CD4-positive, alpha-beta T cell treated with Interleukin-1 beta for 1 hour (primary cell): ENCODE measurements around the gene PDE7B.

Experiments
- DNase-seq, 2 donors: peaks; one replicate each; pipeline ENCODE4 v3.0.0-alpha.2; 2020 to 2022

Gene PDE7B

DNA sequence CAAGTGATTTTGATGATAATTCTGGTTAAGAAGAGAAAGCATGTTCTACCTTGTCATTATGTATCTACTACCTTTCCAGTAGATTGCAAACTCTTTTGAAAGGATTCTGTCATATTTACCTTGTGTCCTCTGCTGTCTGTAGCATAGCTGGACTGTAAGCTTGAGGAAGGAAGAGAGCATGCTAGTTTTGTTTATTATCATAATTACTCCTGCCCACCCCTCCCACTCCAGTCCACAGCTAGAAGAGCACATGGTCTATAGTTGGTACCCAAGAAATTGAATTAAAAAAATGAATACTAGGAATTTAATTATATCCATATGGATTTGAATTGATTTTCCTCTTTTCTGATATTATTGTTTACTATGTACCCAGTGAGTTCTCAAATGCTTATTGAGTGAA is 40.2 kb downstream of the PDE7B start:
- DNase-seq: no peak

DNA sequence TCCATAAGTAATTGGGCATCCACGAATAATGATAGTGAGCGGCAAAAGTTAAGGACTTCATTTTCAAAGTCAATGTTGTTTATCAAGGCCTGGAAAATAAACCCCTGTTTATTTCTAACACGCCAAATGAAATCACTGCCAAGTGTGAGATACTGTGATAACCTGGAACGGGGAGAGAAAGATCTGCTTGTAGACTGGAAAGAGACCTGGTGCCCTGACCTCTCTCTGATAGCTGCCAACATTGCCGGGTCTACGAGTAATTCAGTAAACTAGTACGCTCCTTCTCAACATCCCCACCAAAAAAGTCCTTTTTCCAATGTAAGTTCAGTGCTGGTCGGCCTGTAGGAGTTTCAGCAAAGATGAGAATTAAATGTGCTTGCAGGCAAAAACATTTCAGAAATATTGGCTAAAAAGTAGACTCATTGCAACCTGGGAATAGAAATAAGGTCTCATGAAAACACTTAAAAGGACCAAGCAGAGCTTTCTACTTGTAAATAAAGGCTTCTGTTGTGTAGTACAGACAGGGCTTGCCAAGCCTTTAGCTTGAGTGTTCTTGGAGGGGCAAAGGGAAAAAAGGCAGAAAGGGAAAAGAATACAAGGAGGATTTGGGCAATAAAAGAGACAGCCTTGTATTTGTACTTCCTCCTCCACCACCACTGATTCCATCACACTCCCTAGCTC is 43.9 kb downstream of the PDE7B start:
- no peak for DNase-seq

DNA sequence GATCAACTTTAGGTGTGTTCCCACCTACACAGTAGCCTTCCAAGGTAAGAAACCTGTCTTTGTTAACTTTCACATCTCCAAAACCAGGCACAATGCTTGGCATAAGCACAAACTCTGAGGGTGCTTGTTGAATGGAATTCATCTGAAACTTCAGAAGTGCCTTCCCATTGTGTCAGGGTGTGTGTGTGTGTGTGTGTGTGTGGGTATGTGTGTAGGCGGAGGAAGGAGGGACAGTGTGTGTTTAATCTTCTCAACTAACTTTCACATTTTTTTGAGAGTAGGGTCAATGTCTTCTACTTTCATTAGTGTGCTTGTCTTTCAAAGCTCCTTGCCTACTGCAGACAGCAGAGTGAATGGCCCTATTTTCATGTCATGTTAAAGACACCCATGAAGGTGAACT is 45.6 kb downstream of the PDE7B start:
- DNase-seq: no peak

DNA sequence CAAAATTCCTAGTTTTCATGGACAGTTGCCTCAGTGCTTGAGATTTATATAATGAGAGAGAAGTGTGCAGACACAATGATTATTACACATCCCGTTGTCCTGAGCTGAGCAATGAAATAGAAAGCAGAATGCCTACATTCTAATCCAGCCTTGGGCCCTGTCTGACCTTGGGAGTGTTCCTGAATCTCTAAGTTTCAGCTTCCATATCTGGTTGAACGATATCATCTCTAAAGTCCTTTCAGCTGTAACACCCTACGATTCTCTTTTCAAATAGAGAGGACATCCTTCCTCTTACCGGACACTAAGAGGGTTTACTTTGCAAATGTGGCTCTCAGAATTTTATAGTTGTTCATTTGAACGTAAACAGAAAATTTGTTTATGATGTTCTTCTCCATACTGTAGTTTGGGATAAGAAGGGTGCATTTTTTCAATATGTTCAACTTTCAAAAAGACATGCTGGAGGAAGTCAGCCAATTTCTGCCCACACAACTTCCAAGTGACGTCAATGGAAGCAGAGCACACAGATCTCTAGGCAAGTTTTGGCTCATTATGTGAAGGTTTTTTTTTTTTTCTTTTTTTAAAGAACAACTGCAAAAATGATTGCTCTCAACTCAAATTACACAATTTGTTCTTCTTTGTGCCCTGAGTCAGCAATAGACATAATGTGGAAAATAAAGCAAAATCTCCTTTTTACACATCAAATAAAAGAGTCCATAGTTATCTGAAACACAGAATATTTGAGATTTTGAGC is 50.4 kb downstream of the PDE7B start:
- DNase-seq: no peak

DNA sequence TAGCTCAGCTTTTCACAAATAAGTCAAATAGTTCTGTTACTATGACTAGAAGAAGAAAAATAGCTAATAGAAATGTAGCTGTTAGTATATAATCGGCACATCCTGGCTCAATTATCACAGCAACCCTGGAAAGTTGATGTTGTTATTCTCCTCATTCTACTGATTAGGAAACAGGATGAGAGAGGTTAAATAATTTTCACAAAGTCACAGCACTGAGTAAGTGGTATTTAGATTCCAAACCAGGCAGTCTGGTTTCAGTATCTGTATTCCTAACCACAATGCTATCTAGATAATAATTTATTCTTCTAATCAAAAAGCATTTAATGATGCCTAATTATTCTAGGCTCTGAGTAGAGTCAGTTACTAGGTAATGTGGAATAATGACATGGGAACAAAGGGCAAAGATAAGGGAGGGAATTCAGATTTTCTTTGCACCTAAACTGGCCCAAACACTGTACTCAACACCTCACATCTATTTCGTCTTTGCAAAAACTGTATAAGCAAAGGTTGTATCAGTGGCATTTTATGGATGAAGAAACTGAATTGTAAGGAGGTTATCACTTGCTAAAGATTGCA is 51.3 kb downstream of the PDE7B start:
- no peak for DNase-seq

DNA sequence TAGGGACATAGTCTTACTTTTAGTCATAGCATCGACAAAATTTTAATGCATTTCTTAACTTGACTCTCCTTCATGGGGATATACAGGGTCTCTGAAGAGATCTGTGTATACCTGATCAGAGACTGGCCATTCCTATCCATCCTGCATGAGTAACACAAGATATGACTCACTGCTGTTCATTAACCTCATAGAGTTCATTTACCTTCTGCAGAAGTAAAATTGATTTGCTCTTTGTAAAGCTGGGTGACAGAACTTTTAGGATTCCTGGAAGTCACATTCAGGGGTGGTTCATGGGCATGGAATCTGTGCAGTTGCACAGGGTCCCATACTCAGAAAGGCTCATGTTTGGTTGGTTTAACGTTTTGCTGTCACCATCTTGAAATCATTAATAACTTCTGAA is 53.2 kb downstream of the PDE7B start:
- no peak for DNase-seq

DNA sequence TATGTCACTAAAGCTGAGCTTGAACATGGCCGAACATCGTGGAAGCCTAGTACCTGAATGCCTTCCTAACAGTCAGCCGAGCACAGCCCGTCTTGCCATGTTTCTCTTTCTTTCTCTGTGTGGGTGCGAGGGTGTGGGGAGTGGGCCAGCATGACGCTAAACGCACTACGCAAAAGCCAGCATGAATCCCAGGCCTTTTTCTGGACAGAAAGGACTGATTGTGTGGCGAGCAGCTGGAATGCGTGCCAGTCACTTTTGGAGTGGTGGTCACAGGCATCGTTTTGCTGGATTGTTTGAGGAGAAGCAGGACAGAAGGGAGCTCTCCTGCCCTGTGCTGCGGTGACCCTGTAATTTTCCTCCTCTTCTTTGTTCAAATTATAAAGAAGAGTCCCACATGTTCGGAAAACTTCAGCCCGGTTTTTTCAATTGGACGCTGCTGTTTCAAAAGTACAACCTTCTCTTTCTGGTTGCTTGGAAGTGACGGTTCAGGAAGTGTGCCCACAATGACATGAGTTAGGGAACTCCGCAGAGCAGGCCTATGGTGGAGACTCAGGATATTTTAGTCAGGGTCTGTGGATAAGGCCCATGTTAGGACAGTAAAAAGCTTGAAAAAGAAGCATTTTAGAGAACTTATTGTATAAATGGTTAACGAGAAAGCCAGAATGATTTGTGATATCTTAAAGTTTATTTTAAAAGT is 54.3 kb downstream of the PDE7B start:
- no peak for DNase-seq

DNA sequence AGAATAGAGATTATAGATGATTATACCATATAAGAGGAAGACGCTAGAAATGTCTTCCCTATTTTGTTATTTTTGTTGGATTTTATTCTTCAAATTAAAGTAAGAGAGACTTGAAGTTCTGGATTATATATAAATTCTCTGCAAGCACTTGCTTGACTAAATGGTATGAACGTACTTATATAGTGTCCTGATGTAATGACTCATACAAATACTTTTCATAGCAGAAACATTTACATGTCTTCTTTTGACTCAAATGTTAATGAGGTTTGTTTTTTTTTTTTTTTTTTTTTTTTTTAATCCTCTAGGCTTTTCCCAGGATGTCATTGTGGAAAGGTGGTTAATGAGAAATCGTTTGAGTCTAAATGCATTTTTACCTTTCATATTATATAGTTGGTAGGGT is 55.0 kb downstream of the PDE7B start:
- no peak for DNase-seq

DNA sequence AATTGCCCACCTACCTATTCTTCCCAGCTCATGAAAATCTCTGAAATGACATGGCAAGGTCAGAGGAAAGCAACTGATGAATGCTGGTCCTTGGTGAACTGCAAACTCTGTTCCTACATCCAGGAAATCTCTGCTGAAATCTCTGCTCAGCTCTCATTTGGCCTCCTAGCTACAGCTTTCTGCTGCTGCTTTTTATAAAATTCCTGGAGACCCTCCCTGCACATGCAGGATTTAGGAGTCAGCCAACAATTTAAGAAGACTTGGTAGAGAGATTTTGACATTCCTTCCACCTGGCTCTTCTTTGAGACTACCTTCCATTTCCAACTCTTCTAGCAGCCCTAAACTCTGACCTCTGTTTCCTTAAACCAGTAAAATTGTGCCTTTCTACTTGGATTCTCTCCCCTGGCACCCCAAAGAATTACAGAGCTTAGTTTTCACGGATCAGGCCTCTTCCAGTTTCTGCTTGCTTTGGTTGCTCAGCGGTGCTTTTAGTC is 55.5 kb downstream of the PDE7B start:
- DNase-seq: no peak

DNA sequence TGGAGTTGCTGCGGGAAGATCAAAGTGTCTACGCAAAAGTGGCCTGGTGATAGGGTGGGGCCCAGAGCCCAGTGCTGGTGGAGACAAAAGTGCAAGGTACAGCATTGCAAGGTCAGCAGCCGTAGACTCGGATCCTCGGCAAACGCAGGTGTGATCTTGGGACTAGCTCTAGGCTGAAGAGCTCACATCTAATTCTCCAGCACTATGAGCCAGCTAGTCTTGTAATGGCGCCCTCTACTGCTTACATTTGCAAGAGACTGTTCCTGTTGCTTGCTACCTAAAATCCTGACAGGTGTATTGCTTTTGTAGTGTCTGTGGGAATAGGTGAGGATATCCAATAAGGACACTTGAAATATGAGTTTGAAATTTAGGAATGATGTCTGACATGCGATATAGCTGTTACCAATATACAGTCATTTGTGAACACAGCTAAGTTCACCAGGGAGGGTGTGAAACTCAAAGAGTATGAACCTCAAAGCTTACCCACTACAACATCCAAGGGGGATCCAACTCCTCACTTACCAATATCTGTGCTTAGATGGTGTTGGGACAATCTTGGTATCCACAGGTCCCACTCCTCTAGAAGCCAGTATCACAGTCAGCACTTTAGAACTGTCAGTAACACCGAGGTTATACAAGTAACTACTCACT is 58.4 kb downstream of the PDE7B start:
- peak; percentile 59 to 76 for DNase-seq

DNA sequence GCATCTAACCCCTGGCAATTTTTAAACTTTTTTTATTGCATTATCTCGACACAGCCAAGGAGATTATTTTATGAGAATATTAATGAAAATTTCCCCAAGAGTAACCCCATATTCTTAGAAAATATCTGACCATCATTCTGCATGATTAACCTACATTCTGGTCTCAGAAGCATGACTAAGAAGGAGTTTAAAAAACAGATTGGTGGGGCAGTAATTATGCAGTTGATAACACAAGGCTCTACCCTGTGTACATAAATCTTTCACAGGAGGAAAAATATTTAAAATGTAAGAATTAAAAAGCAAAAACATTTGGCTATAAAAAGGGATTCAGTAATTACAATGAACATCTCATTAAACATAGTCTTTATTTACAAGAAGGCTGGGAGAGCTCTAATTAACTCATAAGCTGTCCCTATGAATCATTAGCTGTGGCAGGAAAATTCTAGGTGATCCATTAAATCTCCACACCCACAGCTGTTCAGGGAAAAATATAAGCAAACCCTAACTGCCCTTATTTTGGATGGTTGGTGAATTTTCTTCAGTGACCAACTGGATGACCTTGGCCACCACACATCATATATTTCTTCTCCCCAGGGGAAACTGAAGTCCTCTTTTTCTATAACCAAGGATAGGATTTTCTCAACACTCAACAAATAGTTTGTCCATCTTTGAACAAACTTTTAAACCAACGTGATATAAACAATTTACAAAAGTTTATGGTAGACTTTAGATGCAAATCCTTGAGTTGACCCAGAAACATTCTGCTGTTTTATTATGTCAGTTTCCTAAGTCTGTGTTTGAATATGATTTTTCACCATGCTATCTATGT is 59.5 kb downstream of the PDE7B start:
- DNase-seq: no peak

DNA sequence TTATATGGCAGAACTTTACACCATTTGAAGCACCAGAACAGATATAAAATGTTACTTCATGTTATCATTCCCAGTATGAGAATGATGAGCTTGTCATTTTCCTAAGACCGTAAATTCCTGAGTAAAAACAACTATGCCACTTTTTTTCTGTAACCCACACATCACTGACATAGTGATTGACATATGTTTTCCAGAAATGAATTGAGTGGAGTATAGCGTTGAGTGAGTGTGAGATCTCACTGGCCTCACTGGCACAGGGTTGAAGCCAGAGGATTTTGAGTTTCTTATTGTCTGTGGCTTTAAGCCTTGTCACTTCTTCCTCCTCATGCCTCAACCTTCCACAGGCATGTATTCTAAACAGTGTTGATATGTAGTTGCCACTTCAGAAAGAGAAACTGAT is 62.3 kb downstream of the PDE7B start:
- DNase-seq: no peak

DNA sequence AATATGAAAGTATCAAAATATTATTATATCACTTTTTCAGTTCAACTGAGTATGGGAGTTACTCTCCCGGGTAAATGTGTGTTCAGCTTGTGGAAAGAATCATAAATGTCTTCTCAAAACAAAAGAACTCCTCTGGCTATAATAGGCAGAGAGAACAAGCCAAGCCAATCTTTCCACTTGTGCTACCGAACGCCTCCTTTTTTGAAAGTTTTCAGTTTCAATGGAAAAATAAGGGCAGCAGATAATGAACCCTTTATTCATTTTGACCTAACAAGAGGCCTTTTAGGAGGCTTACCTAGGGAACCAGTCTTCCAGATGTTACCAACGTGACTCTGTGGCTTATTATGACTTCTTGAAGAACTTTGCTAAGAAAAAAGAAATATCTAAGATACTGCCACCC is 67.5 kb downstream of the PDE7B start:
- DNase-seq: no peak

DNA sequence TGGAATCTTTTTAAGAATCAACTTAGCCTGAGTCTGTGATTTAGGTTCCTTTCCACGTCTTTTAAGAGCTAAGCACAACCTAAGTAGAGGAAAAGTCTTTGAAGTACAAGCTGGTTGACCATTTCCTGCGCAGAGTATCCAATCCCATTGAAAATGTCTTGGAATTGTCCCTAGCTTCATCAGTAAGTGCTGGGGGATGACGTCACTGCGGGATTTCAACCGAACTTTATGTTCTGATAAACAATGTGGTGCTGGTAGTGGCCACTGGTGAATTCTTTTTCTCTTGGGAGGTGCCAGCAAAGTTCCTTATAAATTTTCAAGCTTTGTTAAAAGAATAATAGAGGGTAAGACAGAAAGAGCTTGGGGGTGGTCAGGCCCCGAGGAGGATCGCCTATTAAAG is 69.2 kb downstream of the PDE7B start:
- DNase-seq: no peak

DNA sequence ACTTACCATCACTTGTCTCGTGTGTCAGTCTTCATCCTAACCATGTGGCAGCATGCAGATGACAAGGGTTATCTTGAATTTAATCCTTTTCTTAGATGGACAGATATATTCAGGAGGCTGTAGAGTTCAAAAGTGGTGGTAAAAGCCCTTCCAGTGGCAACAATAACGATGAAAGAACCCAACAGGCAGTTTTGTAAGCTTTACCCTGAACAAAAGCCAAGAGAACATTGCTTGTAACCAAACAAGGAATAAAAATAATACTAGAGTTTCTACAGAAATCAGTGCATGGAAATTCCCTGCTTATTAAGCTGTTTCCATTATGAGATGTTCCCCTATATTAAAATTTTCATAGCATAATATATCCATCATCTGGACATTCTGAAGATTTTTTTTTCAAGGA is 69.7 kb downstream of the PDE7B start:
- DNase-seq: no peak

DNA sequence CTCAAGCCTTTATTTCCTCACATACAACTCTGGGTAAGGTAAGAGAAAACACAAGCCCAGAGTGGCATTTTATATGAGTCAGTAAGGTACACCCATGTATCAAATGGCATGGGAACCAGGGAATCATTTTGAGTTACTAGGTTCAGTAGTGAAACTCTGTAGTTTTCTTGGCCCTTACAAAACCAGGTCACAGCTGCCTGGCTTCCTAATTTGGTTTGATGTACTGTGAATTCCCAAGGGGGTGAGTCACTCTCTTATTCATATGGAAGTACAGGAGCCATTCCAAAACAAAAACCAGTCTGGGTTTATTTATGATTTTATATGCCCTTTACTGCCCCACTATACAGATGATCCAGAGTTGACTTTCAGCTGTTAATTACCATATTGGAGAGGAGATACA is 70.7 kb downstream of the PDE7B start:
- DNase-seq: no peak

DNA sequence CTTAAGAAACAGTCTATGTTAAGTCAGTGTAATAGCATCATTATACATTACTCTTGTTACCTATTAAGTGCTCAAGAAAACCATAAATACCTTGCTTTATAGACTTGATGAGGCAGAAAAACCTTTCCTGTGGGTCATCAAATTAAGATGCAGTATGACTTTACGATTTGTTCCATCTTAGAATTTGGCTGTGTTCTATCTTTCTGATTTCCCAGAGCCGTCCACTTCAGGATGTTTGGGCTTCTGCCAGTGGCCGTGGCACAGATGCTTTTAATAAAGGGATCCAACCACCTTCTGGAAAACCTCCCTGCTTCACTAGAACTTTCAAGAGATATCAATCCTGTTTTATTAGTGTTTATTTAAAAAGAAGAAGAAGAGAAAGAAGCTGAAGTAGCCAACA is 71.2 kb downstream of the PDE7B start:
- no peak for DNase-seq

DNA sequence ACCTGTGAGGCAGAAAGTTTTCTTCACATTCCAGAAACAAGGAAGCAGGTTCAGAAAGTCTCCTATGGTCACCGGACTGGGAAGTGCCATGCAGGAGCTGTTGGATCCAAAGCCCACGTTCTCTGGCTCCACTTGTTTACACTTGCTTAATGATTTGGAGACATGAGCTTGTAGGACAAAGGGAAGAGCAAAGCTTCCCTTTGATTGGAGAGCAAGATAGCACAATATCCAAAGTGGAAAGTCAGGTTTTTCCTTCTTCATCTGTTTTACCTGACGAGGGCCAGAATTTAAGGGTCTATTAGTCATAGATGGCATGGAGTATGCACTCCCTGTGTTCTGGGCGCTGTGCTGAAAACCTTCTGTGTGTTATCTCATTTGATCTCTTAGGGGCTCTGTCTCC is 81.2 kb downstream of the PDE7B start:
- no peak for DNase-seq

DNA sequence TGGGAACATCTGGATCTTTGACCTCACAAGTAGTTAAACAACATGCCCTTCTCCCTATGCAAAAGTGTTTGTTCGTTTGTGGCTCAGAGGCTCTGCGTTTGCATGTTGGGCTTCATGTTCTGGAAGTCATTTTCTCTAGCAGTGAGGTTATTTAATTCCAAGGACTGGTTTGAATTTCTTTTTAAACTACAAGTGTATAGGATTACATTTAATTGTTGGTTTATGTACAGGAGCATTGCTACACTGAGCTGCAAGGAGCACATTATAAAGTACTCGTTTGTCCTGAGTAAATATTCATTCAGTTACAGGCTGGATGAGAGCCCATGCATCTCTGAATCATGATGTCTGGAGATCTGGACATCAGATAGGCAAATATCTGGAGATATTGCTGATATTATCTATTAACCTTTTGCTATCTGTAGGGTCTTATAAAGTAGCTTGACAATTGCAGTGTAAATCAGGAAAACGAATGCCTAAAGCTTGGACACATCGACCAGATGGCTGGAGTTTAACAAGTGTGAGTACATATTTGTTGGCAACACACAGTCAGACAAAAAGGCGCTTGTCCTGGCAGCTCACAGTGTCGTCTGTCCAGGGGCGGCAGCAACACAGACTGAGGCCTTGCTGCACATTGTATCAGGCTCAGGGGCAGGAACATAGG is 84.6 kb downstream of the PDE7B start:
- DNase-seq: no peak

DNA sequence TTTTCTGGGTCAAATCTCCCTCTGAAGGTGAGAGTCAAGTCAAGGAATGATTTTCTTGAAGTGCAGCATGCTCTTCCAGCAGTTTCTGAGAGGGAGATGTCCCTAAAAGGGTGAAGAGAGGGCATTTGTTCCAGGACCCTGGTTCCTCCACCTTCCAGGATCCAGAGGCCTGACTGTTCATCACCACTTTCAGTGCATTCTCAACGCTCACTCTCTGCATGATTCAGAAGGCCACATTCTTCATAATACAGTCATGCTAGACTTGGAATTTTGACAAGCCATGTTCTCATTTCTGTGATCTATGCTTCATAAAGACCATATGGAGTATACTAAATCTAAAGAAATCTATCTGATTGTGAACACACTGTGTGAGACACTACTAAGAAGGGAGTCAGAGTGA is 85.1 kb downstream of the PDE7B start:
- no peak for DNase-seq

DNA sequence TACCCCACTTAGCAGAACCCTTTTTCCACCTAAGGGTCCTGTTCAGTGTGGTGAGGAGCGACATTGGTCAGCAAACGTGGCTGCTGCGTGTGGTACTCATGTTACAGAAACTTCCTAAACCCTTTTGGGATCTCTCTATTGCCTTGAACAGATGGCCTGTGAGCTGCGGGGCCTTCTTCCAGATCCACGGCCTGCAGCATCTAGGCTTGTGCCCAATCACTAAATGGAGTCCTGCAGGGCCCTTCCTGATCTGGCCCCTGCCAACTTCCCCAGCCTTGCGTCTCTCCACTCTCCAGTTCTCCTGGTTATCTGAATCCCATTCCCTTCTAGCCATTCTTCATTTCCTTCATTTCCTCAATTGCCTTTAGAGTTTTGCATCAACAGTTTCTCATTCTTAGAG is 85.6 kb downstream of the PDE7B start:
- DNase-seq: no peak
